Astrocyte (in vitro differentiated cells and primary cell): ENCODE results near the gene FSTL1. TPM values are rescaled to one million over a fixed set of nuclear protein-coding genes. Genes with fewer than 3 reads are reported as not detected.

Experiments used
- DNase-seq: peaks from one replicate; pipeline ENCODE4 v3.0.0-alpha.2; 2010; ENCODE audit warnings: low read depth
- FAIRE-seq: peaks from 2 replicates; lab custom pipeline; 2011; peaks lifted over from hg19 to GRCh38; lab: Jason Lieb, UNC
- H2AFZ ChIP-seq: 2 replicates; pipeline ENCODE4 v1.6.0; 2012; ENCODE audit warnings: low read depth, low read length, inconsistent platforms
- H3K27ac ChIP-seq: 2 replicates; pipeline ENCODE4 v1.5.1; 2011; ENCODE audit warnings: low read depth, low read length, inconsistent platforms
- H3K27me3 ChIP-seq: 2 replicates; pipeline ENCODE4 v1.6.0; 2011; ENCODE audit warnings: low read length, inconsistent platforms; ENCODE audit not compliant: insufficient read depth
- H3K36me3 ChIP-seq: 2 replicates; pipeline ENCODE4 v1.5.1; 2011; ENCODE audit warnings: low read length, inconsistent platforms; ENCODE audit not compliant: insufficient read depth
- H3K4me1 ChIP-seq: 2 replicates; pipeline ENCODE4 v1.5.1; 2011; ENCODE audit warnings: low read length, inconsistent platforms; ENCODE audit not compliant: insufficient read depth
- H3K4me2 ChIP-seq: 2 replicates; pipeline ENCODE4 v1.6.0; 2012; ENCODE audit warnings: low read length, inconsistent platforms
- H3K4me3 ChIP-seq: 2 replicates; pipeline ENCODE4 v1.5.1; 2011; ENCODE audit warnings: low read depth, mild to moderate bottlenecking, low read length, inconsistent platforms; ENCODE audit not compliant: insufficient read depth
- H3K79me2 ChIP-seq: 2 replicates; pipeline ENCODE4 v1.6.0; 2012; ENCODE audit warnings: mild to moderate bottlenecking, low read length, inconsistent platforms; ENCODE audit not compliant: insufficient read depth
- H3K9ac ChIP-seq: 2 replicates; pipeline ENCODE4 v1.6.0; 2012; ENCODE audit warnings: mild to moderate bottlenecking, low read length, inconsistent platforms
- H3K9me3 ChIP-seq: 2 replicates; pipeline ENCODE4 v1.5.1; 2012; ENCODE audit warnings: low read depth, mild to moderate bottlenecking, low read length, inconsistent platforms; ENCODE audit not compliant: insufficient read depth
- H4K20me1 ChIP-seq: 2 replicates; pipeline ENCODE4 v1.6.0; 2012; ENCODE audit warnings: low read length, inconsistent platforms; ENCODE audit not compliant: insufficient read depth
- H3K27ac Mint-ChIP-seq: one replicate; pipeline ENCODE4 v1.8.0; 2021; ENCODE audit warnings: mild to moderate bottlenecking, mixed read lengths; ENCODE audit not compliant: unreplicated experiment
- H3K27me3 Mint-ChIP-seq: one replicate; pipeline ENCODE4 v1.8.0; 2021; ENCODE audit warnings: low read depth, mixed read lengths; ENCODE audit not compliant: unreplicated experiment
- H3K36me3 Mint-ChIP-seq: one replicate; pipeline ENCODE4 v1.8.0; 2021; ENCODE audit warnings: low read depth, mixed read lengths; ENCODE audit not compliant: unreplicated experiment
- H3K4me1 Mint-ChIP-seq: one replicate; pipeline ENCODE4 v1.8.0; 2021; ENCODE audit warnings: low read depth, mixed read lengths; ENCODE audit not compliant: unreplicated experiment
- H3K4me3 Mint-ChIP-seq: one replicate; pipeline ENCODE4 v1.8.0; 2021; ENCODE audit warnings: mild to moderate bottlenecking, moderate library complexity, mixed read lengths; ENCODE audit not compliant: unreplicated experiment
- H3K9me3 Mint-ChIP-seq: one replicate; pipeline ENCODE4 v1.8.0; 2021; ENCODE audit warnings: mild to moderate bottlenecking, mixed read lengths; ENCODE audit not compliant: unreplicated experiment
- CTCF ChIP-seq: IDR thresholded peaks from 2 replicates; pipeline ENCODE4 v1.5.1; 2011; ENCODE audit warnings: low read depth, mild to moderate bottlenecking, inconsistent platforms, low read length, moderate library complexity; ENCODE audit not compliant: insufficient read depth
- EZH2 ChIP-seq: IDR thresholded peaks from 2 replicates; pipeline ENCODE4 v1.6.1; 2012; ENCODE audit warnings: mild to moderate bottlenecking, low read length, inconsistent platforms; ENCODE audit not compliant: insufficient read depth
- total RNA-seq: library from RNA; stranded (reverse); gene quantifications from 2 replicates; pipeline ENCODE4 v1.2.1, GENCODE V29; 2021

FSTL1 gene
- total RNA-seq, 1 donor from 2014 or later, result 1,010 TPM

DNA sequence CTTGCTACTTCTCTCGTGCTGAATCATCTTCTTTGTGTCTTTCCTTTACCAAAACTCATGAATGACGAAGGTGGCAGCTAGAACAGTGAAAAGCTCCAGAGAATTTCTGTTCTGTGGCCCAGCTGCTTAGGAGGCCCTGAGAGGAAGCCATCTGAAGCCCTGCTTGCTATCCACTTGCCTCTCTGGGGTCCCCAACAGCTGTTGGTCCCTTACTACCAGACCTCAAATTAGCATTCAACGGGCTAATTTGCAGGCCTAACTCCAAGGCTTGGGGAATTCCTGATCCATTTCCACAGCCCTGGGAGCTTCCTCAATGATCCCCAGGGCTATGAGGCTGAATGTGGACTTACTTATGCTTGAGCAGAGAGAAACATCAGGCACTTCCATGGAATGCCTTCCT, 37.5 kb upstream of the FSTL1 start:
- H3K27me3 ChIP-seq, result no peaks in the 10 kb centered on the region
- no peaks in the 10 kb centered on the region for H4K20me1 ChIP-seq
- H3K27ac ChIP-seq, result no peak overlapping the region
- Mint-ChIP-seq H3K4me3 (no peak overlapping the region), H3K9me3 (peaks cover 11% of the 10 kb centered on the region), H3K27ac (no peak overlapping the region), H3K27me3 (no peaks in the 10 kb centered on the region), H3K36me3 (no peaks in the 10 kb centered on the region), H3K4me1 (peaks cover 19% of the 10 kb centered on the region)
- H3K79me2 ChIP-seq, result no peaks in the 10 kb centered on the region
- no peak overlapping the region for H2AFZ ChIP-seq
- H3K9ac ChIP-seq, result no peak overlapping the region
- no peaks in the 10 kb centered on the region for H3K36me3 ChIP-seq
- TF ChIP-seq CTCF (no peak), EZH2 (no peak)
- DNase-seq (no peak), FAIRE-seq (no peak)
- H3K9me3 ChIP-seq, result peaks cover 3% of the 10 kb centered on the region
- no peak overlapping the region for H3K4me2 ChIP-seq
- H3K4me1 ChIP-seq, result peaks cover 9% of the 10 kb centered on the region
- no peak overlapping the region for H3K4me3 ChIP-seq

DNA sequence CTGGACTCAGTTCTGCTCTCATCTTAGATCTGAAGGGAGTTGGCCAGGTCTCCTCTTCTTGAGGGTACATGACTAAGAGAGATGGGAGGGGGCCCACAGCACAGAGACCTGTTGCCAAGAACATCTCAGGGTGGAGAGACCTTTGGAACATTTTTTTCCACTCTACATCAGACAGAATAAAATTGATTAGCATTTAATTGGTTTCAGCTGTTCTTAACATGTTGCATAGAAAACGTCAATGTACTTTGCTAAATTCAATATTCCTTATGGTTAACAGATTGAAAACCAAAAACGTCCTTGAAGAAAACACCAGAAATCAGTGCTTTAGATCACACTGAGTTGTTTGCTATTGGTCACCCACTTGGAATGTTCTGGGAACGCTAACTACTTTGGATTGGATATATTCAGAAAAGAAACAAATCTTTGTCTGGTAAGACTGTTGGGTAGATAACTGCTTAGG, 36.4 kb upstream of the FSTL1 start:
- FAIRE-seq, result peak; percentile 88
- Mint-ChIP-seq H3K4me1 (peaks cover 19% of the 10 kb centered on the region), H3K4me3 (no peak overlapping the region), H3K27ac (peak overlapping the region; percentile 42), H3K9me3 (peaks cover 6% of the 10 kb centered on the region), H3K36me3 (no peaks in the 10 kb centered on the region), H3K27me3 (no peaks in the 10 kb centered on the region)
- H3K27ac ChIP-seq, result no peak overlapping the region
- H3K9me3 ChIP-seq, result no peaks in the 10 kb centered on the region
- no peak for TF ChIP-seq EZH2
- no peak for TF ChIP-seq CTCF
- peaks cover 9% of the 10 kb centered on the region for H3K4me1 ChIP-seq
- H3K9ac ChIP-seq, result no peak overlapping the region
- no peaks in the 10 kb centered on the region for H3K27me3 ChIP-seq
- no peaks in the 10 kb centered on the region for H3K79me2 ChIP-seq
- no peak overlapping the region for H3K4me3 ChIP-seq
- peak; percentile 82 for DNase-seq
- H2AFZ ChIP-seq, result no peak overlapping the region
- H4K20me1 ChIP-seq, result no peaks in the 10 kb centered on the region
- H3K36me3 ChIP-seq, result no peaks in the 10 kb centered on the region
- peak overlapping the region; percentile 38 for H3K4me2 ChIP-seq

GRCh38 chr3:120481081-120481480, 30.3 kb upstream of the FSTL1 start:
- no peak overlapping the region for H3K27ac ChIP-seq
- H3K4me3 ChIP-seq, result no peak overlapping the region
- DNase-seq (no peak), FAIRE-seq (no peak)
- no peaks in the 10 kb centered on the region for H3K9me3 ChIP-seq
- H3K4me2 ChIP-seq, result no peak overlapping the region
- no peaks in the 10 kb centered on the region for H3K4me1 ChIP-seq
- TF ChIP-seq EZH2, result no peak
- TF ChIP-seq CTCF, result no peak
- Mint-ChIP-seq H3K27ac (no peak overlapping the region), H3K27me3 (no peaks in the 10 kb centered on the region), H3K36me3 (no peaks in the 10 kb centered on the region), H3K4me3 (no peak overlapping the region), H3K4me1 (peaks cover 2% of the 10 kb centered on the region), H3K9me3 (no peaks in the 10 kb centered on the region)
- H4K20me1 ChIP-seq, result no peaks in the 10 kb centered on the region
- no peaks in the 10 kb centered on the region for H3K27me3 ChIP-seq
- H3K79me2 ChIP-seq, result no peaks in the 10 kb centered on the region
- H3K9ac ChIP-seq, result no peak overlapping the region
- H2AFZ ChIP-seq, result no peak overlapping the region
- H3K36me3 ChIP-seq, result no peaks in the 10 kb centered on the region
